H9 (cell line): Measurements from ENCODE around the gene ACACB. TPM values are rescaled to one million over a fixed set of nuclear protein-coding genes. Genes with fewer than 3 reads are reported as not detected.

Experiments
- DNase-seq: peaks from one replicate; pipeline ENCODE4 v3.0.0-alpha.2; 2017
- H2AFZ ChIP-seq: one replicate; pipeline ENCODE4 v1.6.1; 2013; ENCODE audit warnings: mild to moderate bottlenecking, low read length, control low read depth, moderate library complexity
- H2AK5ac ChIP-seq: 2 replicates; pipeline ENCODE4 v1.6.1; 2013; ENCODE audit warnings: low read length, control low read depth, mixed read lengths; ENCODE audit not compliant: insufficient read length
- H2BK120ac ChIP-seq: one replicate; pipeline ENCODE4 v1.6.1; 2013; ENCODE audit warnings: low read depth, mild to moderate bottlenecking, low read length, control low read depth, inconsistent platforms; ENCODE audit not compliant: poor library complexity, severe bottlenecking
- H2BK12ac ChIP-seq: 2 replicates; pipeline ENCODE4 v1.6.1; 2013; ENCODE audit warnings: low read length, control low read depth, mixed read lengths, low read depth; ENCODE audit not compliant: insufficient read length
- H2BK15ac ChIP-seq: 2 replicates; pipeline ENCODE4 v1.6.1; 2013; ENCODE audit warnings: low read depth, low read length, control low read depth
- H2BK20ac ChIP-seq: one replicate; pipeline ENCODE4 v1.6.1; 2013; ENCODE audit warnings: low read depth, mild to moderate bottlenecking, low read length, control low read depth, inconsistent platforms; ENCODE audit not compliant: poor library complexity, severe bottlenecking
- H2BK5ac ChIP-seq: 2 replicates; pipeline ENCODE4 v1.6.1; 2013; ENCODE audit warnings: low read length, control low read depth, mixed read lengths; ENCODE audit not compliant: insufficient read length
- H3K14ac ChIP-seq: 2 replicates; pipeline ENCODE4 v1.6.1; 2013; ENCODE audit warnings: low read length, control low read depth; ENCODE audit not compliant: insufficient read depth
- H3K18ac ChIP-seq: 2 replicates; pipeline ENCODE4 v1.6.1; 2013; ENCODE audit warnings: low read depth, mild to moderate bottlenecking, mixed read lengths, low read length, control low read depth; ENCODE audit not compliant: insufficient read length
- H3K23ac ChIP-seq: 2 replicates; pipeline ENCODE4 v1.6.1; 2013; ENCODE audit warnings: low read length, control low read depth, mixed read lengths, low read depth; ENCODE audit not compliant: insufficient read length
- H3K23me2 ChIP-seq: 2 replicates; pipeline ENCODE4 v1.6.1; 2013; ENCODE audit warnings: low read depth, mild to moderate bottlenecking, mixed read lengths, low read length, control low read depth; ENCODE audit not compliant: insufficient read length, poor library complexity, severe bottlenecking
- H3K27ac ChIP-seq: 2 replicates; pipeline ENCODE4 v1.5.1; 2013; ENCODE audit warnings: low read length, control low read depth, mixed read lengths, low read depth; ENCODE audit not compliant: insufficient read length
- H3K27me3 ChIP-seq: 2 replicates; pipeline ENCODE4 v1.6.1; 2013; ENCODE audit warnings: low read length, control low read depth, inconsistent platforms; ENCODE audit not compliant: insufficient read depth
- H3K4ac ChIP-seq: 2 replicates; pipeline ENCODE4 v1.6.1; 2013; ENCODE audit warnings: low read depth, mild to moderate bottlenecking, control low read depth, inconsistent platforms, low read length, moderate library complexity
- H3K4me1 ChIP-seq: 2 replicates; pipeline ENCODE4 v1.6.1; 2013; ENCODE audit warnings: low read length, control low read depth, inconsistent platforms; ENCODE audit not compliant: insufficient read depth
- H3K4me2 ChIP-seq: 2 replicates; pipeline ENCODE4 v1.6.1; 2013; ENCODE audit warnings: low read length, control low read depth, mixed read lengths; ENCODE audit not compliant: insufficient read length, insufficient read depth
- H3K56ac ChIP-seq: 2 replicates; pipeline ENCODE4 v1.6.1; 2013; ENCODE audit warnings: low read depth, mild to moderate bottlenecking, mixed read lengths, low read length, control low read depth; ENCODE audit not compliant: insufficient read length
- H3K79me1 ChIP-seq: 2 replicates; pipeline ENCODE4 v1.6.1; 2013; ENCODE audit warnings: low read depth, mild to moderate bottlenecking, moderate library complexity, low read length, control low read depth, inconsistent platforms; ENCODE audit not compliant: insufficient read depth, poor library complexity, severe bottlenecking
- H3K79me2 ChIP-seq: 2 replicates; pipeline ENCODE4 v1.6.1; 2013; ENCODE audit warnings: low read length, control low read depth, inconsistent platforms; ENCODE audit not compliant: insufficient read depth
- H3K9ac ChIP-seq: 2 replicates; pipeline ENCODE4 v1.6.1; 2013; ENCODE audit warnings: low read length, control low read depth, mixed read lengths; ENCODE audit not compliant: insufficient read length; ENCODE audit errors: extremely low read depth
- H3K9me3 ChIP-seq: one replicate; pipeline ENCODE4 v1.6.1; 2013; ENCODE audit warnings: low read depth, low read length, inconsistent platforms; ENCODE audit not compliant: control insufficient read depth
- H3T11ph ChIP-seq: one replicate; pipeline ENCODE4 v1.6.1; 2013; ENCODE audit warnings: mild to moderate bottlenecking, low read length, control low read depth, inconsistent platforms
- H4K20me1 ChIP-seq: one replicate; pipeline ENCODE4 v1.6.1; 2013; ENCODE audit not compliant: control insufficient read depth, insufficient read length, insufficient read depth
- H4K5ac ChIP-seq: 2 replicates; pipeline ENCODE4 v1.6.1; 2013; ENCODE audit warnings: low read depth, mild to moderate bottlenecking, mixed read lengths, low read length, control low read depth; ENCODE audit not compliant: insufficient read length
- H4K8ac ChIP-seq: replicated peaks from 2 replicates; pipeline ENCODE4 v1.6.1; 2013; ENCODE audit warnings: low read length, control low read depth, mixed read lengths, low read depth; ENCODE audit not compliant: insufficient read length
- H4K91ac ChIP-seq: 2 replicates; pipeline ENCODE4 v1.6.1; 2013; ENCODE audit warnings: low read depth, mild to moderate bottlenecking, moderate library complexity, mixed read lengths, low read length, control low read depth; ENCODE audit not compliant: insufficient read length
- H3K27ac Mint-ChIP-seq, 3 experiments: 2 replicates in 2 of 3; 3 replicates in 1 of 3; pipeline ENCODE4 v1.8.0; 2020 to 2021; ENCODE audit warnings: mixed read lengths in 3 of 3, mild to moderate bottlenecking in 1 of 3, moderate library complexity in 1 of 3
- H3K27me3 Mint-ChIP-seq: 2 replicates; pipeline ENCODE4 v1.8.0; 2021; ENCODE audit warnings: low read depth, mild to moderate bottlenecking, moderate library complexity, mixed read lengths
- H3K36me3 Mint-ChIP-seq, 3 experiments: 2 replicates in 2 of 3; 3 replicates in 1 of 3; pipeline ENCODE4 v1.8.0; 2020 to 2021; ENCODE audit warnings: low read depth in 3 of 3, mixed read lengths in 3 of 3; ENCODE audit not compliant: insufficient read depth in 1 of 3
- H3K4me1 Mint-ChIP-seq, 2 experiments: 2 replicates each; pipeline ENCODE4 v1.8.0; 2020; ENCODE audit warnings: mixed read lengths in 2 of 2
- H3K4me3 Mint-ChIP-seq, 2 experiments: 2 replicates in 1 of 2; 3 replicates in 1 of 2; pipeline ENCODE4 v1.8.0; 2020 to 2021; ENCODE audit warnings: mild to moderate bottlenecking in 2 of 2, mixed read lengths in 2 of 2, moderate library complexity in 1 of 2
- H3K9me3 Mint-ChIP-seq, 2 experiments: 2 replicates in 1 of 2; 3 replicates in 1 of 2; pipeline ENCODE4 v1.8.0; 2020; ENCODE audit warnings: mild to moderate bottlenecking in 2 of 2, mixed read lengths in 2 of 2, moderate library complexity in 1 of 2
- WGBS: extraction: QIAGEN DNeasy Blood & Tissue Kit; methylation state at CpG from one replicate; pipeline ENCODE4 v1.1.7; 2013; ENCODE audit warnings: missing lambda C conversion rate, low lambda C conversion rate, mixed read lengths; ENCODE audit not compliant: insufficient read length; ENCODE audit errors: extremely low coverage; 5-methylcytosine and 5-hydroxymethylcytosine counted together
- total RNA-seq: library from RNA; stranded (reverse); gene quantifications from 2 replicates; pipeline ENCODE4 v1.2.1, GENCODE V29; 2021
- TF ChIP-seq, protein P1 (sequence below): fragments of 200-600 bp; sonication (generic); conservative IDR thresholded peaks from 3 replicates; pipeline ENCODE4 v1.8.0; 2021; ENCODE audit warnings: antibody characterized with exemption, mild to moderate bottlenecking

The ACACB gene
- total RNA-seq, 1 experiment from 2014 or later = 14.2 TPM

- Histone ChIP-seq H3K27ac (no peak overlapping the region), H2BK12ac (no peak overlapping the region), H3K56ac (no peak overlapping the region), H4K8ac (no peak overlapping the region), H2AK5ac (no peak overlapping the region), H4K20me1 (no peaks in the 10 kb centered on the region), H3K4ac (no peak overlapping the region), H3K27me3 (no peaks in the 10 kb centered on the region), H3T11ph (no peak overlapping the region), H3K79me2 (no peaks in the 10 kb centered on the region), H3K9ac (no peak overlapping the region), H2BK5ac (no peak overlapping the region), H2BK20ac (no peak overlapping the region), H3K14ac (no peak overlapping the region), H3K79me1 (no peaks in the 10 kb centered on the region), H4K5ac (no peak overlapping the region), H3K4me1 (no peaks in the 10 kb centered on the region), H2BK15ac (no peak overlapping the region), H3K4me2 (no peak overlapping the region), H3K23me2 (no peaks in the 10 kb centered on the region), H3K23ac (no peak overlapping the region), H3K18ac (no peak overlapping the region), H4K91ac (no peak overlapping the region), H2BK120ac (no peak overlapping the region), H3K9me3 (no peaks in the 10 kb centered on the region), H2AFZ (no peak overlapping the region)
- H3K4me1 Mint-ChIP-seq = no peaks in the 10 kb centered on the region
- H3K27me3 Mint-ChIP-seq = no peaks in the 10 kb centered on the region
- no peaks in the 10 kb centered on the region for H3K9me3 Mint-ChIP-seq
- peaks cover 3 to 35% (median 29%) of the 10 kb centered on the region in 3 experiments; a peak in 6 of 7 replicates for H3K36me3 Mint-ChIP-seq
- TF ChIP-seq, protein P1, sequence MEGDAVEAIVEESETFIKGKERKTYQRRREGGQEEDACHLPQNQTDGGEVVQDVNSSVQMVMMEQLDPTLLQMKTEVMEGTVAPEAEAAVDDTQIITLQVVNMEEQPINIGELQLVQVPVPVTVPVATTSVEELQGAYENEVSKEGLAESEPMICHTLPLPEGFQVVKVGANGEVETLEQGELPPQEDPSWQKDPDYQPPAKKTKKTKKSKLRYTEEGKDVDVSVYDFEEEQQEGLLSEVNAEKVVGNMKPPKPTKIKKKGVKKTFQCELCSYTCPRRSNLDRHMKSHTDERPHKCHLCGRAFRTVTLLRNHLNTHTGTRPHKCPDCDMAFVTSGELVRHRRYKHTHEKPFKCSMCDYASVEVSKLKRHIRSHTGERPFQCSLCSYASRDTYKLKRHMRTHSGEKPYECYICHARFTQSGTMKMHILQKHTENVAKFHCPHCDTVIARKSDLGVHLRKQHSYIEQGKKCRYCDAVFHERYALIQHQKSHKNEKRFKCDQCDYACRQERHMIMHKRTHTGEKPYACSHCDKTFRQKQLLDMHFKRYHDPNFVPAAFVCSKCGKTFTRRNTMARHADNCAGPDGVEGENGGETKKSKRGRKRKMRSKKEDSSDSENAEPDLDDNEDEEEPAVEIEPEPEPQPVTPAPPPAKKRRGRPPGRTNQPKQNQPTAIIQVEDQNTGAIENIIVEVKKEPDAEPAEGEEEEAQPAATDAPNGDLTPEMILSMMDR = peak; percentile 29; the same call in 1 of the 3 replicates
- no peak overlapping the region for H3K27ac Mint-ChIP-seq
- H3K4me3 Mint-ChIP-seq = no peak overlapping the region
- no peak for DNase-seq
- WGBS = no CpG with 5 or more reads among the region's 8 CpGs
Measured at GRCh38 chr12:109203480-109203879, 87.1 kb downstream of the ACACB start.
